ENCODE measurements around the gene ATP2B2.
A peak's percentile ranks its signal among the peaks of the same experiment; 100 is the strongest.

Gene ATP2B2

DNA sequence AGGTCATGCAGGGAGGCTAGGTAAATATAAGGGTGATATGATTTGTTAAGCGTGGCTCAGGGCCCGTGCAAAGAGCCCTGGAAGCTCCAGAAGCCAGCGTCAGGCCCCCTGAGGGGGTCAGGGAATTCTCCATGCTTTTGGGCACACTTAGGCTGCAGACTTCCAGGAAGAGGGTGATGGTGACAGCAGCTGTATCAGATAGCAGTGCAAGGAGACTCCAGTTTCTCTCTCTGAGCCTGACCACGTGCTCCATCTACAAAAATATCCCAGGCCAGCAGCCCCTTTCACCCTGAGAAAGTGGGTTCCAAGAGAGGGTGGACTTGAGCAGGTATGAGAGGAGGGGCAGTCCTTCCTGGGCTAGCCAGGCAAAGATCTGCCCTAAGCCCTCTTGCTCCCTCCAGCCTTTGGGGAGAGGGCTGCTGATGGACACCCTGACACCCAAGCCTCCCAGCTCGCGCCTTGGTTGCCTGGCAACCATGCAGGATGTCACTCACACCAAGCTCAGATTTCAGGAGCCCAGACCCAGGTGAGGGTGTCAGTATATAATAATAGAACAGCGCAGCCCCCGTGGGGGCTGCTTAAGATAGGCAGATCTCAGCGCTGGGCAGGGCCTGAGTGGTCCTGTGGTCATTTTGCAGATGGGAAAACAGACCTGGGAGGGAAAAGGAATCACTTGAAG, 35.8 kb downstream of the ATP2B2 start:
- no peak for DNase-seq

DNA sequence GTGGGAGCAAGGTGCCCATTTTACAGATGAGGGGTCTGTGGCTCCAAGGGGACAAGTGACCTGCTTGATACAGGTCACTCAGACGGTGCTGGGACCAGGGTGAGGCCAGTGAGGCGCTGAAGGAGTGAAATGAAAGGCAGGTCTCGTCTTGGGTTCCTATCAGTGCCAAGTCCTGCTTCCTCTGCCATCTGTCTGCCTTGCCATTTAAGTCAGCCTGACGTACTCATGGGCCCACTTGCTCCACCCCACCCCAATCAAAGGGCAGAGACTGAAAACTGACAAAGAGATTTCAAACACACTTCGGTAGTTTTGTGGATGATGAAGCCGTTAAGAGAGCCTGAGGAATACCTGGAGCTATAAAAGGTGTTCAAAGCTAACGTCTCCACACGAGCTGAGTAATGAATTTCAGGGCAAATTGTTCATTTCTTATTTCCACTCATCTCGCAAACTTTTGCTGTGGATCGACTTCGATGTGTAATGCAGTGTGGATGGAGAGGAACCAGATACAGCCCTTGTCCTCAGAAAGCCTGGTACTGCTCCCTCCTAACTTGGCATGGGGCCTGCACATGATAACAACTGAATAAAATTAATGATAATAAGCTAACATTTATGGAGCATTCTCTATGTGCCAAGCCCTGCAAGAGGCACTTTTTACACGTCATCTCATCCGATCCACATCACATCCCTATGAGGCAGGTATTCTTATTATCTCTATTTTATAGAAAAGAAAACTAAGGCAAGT, 36.6 kb downstream of the ATP2B2 start:
- DNase-seq: no peak

DNA sequence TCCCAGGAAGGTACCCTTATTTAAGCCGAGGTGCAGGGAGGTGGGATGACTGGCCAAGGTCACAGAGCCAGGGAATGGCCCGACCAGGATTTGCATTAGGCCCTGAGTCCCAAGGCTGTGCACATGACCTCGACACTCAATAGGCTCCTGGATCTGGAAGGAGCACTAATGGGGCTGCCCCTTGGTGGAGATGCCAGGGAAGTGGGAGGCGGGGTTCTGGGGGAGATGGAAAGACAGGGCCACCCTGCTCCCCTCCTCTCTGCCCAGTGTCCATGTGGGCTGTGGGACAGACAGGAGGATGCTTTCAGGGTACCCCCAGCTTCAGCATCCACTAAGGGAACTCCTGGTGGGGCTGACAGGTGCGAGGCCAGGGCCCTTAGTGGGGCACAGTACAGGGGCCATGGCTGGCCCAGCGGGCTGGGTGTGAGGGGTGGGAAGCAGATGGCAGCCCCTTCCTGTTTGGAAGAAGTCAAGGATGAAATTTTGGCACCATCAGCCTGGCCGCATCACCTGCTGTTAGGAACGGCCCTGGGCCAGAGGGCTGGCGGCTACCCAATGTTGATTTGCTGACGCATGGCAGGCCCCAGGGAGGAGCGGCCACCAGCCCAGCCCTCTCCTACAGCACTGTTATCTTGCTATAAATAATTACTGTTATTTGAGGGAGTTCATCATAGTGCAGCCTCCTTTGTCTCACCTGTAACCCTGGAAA, 37.3 kb downstream of the ATP2B2 start:
- no peak for DNase-seq

DNA sequence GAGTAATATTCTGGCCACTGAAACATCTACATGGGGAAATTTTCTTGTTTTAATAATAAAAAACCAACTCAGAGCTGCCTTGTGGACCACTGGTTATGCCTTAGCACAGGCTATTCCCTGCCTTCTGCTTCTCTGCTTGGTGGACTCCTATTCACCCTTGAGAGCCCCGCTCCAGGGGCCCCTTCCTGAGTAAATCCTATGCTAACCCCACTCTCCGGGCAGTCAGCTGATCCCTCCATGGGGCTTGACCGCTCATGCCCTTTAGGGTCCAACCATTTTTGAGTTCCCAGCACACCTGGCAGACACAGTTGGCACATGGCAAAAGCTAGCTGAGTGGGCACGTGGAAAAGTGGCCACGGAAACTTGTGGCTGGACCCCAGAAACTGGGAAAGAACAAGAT, 38.2 kb downstream of the ATP2B2 start:
- DNase-seq: no peak

DNA sequence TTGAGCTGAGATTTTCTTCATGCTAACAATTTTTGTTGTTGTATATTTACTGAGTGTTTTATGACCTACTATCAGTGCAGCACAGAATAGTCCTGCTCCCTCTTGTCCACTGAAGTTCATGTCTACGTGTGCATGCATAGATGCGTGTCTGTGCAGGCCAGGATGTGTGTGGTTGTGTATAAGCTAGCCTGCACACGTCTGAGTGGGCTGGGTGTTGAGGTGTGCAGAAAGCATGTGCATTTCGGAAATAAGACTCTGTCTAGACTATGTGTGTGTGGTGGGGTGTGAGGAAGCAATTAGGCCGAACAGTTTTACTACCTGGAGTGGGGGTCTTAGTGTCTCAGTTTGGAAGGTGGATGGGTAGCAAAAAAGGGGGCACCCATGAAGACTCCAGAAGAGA, 39.2 kb downstream of the ATP2B2 start:
- no peak for DNase-seq

DNA sequence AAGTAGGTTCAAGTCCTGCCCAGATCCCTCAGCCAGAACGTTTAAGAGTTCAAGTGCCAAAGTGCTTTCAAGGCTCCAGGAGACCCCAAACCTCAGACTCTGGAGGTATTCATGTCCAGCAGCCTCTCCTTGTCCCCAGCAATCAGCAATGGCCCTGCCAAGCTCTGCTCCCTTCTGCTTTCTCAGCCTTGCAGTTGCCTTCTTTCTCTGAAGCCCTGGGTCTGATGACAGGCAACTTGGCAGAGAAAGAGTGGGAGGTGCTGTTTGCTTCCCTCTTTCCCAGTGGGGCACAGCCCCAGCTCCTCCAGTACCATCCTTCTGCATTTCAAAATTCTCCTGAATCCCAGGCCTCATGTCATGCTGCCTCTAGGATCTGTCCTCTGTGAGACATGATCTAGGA, 40.2 kb downstream of the ATP2B2 start:
- no peak for DNase-seq

DNA sequence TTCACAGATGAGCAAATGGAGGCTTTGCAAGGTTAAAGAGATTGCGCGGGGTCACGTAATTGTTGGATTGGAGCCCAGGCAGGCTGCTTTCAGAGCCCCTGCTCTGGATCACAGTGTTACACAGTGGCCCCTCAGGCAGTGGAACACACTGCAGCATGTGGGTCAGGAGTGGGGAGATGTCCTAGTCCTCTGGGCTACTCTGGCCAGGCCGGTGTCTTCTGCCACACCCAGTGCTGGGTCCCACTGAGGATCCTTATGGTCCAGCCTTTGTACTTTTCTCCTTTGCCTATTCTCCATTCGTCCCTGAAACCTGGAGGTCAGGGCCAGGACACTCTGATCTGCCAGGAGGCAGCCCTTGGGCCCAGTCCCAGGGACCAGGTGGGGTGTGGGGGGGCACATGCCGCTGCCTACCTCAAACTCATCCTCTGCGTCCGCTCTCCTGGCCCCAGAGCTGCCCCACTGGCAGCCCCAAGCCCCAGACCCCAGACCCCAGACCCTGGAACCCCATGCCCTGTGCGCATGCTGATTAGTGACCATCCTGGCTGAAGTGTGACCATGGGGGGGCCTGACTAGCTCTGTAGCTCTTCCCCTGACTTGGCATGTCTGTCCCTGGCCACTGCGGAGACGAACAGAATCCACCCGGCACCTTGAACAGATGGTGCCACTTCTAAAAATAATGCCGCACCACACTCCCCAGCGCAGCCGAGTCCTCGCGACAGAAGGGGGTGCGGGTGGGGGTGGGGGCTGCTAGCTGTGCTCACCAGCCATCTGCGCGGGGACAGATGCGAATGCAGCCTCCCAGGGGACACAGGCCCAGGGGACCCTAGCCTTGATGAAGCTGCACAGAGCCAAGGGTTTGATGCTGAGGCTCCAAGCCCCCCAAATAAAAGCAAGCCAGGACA, 41.6 kb downstream of the ATP2B2 start:
- no peak for DNase-seq

DNA sequence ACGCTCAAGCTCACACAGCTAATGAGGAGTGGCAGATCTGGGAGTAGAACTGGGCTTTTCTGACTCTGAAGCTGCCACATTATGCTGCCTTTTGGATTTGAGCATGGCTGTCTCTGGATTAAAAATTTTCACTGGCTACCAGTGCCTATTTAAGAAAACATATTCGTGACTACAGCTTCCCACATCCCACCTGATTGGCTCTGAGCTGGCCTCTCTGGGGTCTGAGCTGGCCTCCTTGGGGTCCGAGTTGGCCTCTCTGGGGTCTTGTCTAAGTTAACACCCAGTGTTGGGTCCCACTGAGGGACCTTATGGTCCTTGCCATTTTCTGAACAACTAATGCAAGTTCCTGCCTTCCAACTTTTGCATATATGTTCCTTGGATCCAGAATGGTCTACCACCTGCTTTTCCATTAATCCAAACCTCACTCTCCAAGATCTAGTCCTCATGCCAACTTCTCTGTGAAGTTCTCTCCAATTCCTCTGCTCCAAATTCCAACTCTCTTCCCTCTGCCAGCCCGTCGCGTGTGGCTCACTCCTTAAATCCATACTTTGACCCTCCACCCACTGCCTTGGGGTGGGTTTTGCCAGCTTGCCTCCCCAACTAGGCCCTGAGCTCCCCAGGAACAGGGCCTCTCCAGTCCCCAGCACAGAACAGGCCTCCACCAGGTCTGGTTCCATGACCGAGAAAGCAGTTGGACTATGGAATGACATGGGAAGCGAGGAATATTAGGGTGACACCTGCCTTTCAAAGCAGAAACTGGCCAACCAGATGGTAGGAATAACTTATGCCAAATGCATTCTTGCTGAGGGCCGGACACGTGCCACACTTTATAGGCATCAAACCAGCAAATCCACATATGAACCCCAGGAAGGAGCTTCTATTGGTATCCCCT, 42.5 kb downstream of the ATP2B2 start:
- DNase-seq: no peak

DNA sequence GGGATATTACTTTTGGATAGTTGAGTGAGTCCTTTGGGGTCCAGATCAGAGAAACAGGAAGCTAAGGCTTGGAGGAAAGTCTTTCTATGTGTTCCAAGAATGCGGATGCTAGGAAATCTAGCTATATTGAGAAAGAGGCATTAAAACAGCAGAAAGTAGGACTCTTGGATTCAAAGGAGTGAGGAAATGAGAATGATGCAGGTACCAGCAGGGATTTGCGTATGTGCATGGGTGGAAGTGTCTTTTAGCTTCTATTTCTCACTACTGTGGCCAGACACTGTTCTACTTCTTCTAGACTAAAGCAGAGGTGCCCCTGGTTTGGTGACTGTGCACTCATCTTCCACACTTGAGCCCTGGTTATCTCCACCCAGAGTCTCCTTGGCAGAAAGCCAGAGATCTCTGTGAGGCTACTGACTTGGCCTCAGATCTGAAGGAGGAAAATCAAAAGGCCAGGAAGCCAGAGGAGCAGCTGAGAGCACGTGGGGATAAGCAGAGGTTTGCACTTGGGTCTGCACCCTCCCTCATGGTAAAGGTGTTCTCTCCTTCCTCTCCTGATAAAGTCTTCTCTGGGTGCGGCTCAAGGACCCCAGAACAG, 44.3 kb downstream of the ATP2B2 start:
- DNase-seq: no peak

DNA sequence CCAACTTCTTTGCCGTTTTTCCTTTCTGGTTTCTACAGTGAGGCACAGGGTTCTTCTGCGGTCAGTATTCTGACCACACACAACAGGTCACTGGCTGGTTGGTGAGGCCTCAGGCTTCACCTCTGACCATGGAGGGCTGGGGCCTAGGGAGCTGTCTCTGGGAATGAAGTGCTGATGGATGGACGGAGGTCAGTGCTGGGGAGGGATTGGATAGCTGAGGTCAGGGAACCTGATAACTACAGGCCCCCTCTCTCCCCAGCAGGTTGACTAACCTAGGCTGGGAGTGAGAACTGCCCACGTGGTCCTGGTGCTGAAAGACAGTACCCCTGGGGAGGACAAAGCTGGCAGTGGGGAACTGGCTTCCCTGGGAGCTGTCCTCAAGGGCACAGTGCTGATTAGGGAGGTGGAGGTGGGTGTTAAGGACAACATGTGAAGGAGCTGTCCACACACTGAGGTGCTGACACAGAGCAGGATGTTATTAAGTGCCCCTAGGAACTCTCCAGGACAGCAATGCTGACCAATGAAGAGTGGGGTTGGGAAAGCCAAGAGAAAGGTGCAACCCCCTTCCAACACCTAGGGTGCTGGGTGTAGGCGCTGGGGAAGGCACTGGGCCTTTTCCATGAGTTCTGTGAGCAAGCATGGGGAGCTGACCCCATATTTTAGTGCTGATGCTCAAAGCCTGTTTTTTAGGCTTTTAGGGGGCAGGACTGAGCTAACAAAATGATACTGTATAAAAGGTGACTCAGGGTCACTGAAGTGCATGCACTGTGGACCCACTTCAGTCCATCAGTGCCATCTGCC, 45.2 kb downstream of the ATP2B2 start:
- peak; percentile 77 for DNase-seq

DNA sequence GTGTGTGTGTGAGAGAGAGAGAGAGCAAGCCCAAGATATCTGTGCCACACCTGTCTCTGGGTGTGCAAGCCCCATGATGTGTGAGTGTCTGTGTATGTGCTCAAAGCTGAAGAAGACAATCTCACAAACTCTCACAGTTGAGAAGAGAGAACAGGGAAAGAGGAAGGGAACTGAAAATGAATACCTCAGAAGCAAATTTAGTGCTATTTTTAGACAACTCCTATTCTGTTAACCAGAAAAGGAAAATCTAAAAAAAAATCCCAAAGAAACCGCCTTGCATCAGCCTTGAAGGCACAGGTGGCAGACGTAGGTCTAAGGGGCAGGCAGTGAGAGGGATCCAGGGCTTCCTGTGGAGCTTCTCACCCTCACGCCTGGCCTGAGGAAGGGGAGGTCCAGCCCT, 47.8 kb downstream of the ATP2B2 start:
- DNase-seq: no peak

DNA sequence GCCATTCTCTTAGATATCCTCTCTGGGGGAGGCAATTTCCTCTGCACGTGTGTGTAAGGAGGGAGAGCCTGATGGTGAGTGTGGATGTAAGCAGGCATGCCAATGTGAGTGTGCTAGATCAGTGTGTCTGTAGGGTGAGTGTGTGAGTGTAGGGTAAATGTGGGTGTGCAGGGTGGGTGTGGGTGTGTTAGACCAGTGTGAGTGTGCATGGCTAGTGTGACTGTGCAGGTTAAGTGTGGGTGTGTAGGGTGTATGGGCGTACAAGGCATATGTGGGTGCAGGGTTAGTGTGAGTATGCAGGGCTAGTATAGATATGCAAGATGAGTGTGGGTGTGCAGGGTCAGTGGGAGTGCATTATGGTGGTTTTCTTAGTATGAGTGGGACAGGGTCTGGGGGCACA, 48.4 kb downstream of the ATP2B2 start:
- DNase-seq: no peak

DNA sequence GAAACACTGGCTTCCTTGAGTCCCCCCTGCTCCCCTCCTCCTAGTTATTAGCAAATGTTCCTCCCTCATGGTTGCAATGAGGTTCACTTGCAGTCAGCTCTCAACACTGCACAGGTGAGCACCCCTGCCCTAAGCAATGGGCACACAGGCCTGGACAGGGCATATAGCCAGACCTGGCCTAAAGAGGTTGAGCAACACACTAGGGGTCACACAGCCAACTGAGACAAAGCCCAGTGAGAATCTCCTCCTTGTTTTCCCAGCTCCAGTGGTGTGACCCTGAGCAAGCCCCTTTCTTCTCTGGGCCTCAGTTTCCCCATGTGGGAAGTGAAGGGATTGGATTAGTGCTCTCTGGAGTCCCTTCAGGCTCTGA, 49.9 kb downstream of the ATP2B2 start:
- no peak for DNase-seq

DNA sequence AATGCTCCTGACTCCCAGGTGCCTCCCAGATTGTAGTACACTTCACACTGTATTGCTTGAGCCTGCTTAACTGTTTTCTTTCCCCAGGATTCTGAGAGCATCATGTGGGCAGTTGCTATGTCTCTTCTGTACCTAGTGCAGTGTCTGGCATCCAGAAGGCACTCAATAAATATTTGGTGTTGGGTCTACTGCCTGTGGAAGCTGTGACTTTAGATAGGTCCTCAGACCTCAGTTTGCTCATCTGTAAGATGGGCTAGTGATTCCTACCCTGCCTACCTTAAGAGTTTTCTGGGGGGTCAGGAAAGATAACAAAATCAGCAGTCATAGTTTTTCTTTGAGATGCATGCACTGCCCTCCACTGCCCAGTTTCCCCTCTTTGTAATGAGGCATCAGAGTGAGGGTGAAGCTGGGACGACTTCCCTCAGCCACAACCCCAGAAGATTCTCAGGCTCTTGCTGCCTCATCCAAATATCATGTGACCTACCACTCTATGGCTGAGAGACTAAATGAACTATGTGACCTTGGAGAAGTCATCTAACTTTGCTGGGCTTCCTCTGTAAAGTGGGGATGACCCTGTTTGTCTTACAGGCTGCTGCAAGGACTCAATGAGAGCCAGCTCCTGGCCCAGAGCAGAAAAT, 50.4 kb downstream of the ATP2B2 start:
- no peak for DNase-seq

DNA sequence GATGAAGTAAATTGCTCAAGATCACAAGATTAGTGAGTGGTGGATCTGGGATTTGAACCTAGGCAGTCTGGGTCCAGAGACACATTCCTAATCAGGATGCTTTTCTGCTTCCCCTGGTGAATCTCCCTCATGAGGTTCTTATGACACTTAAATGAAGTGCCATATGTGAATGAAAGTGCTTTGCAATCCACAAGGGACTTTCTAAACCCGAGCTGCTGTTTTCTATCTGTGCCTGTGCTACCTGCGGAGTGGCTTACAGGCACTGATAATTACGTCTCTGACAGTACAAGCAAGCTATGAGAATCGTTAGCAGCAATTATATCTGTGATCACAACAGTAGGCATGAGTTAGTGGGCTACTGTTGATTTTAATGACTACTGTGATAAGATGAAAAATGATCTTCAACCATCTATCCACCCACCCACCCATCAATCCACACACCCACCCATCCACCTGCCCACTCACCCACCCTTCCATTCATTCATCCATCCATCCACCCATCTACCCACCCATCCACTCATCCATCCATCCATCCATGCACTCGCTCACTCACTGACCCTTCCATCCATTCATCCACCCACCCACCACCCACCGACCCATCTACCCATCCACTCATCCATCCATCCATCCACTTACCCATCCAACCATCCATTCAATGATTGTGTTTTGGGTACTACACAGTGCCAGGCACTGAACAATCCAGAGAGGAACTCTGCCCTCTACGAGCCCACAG, 51.8 kb downstream of the ATP2B2 start:
- no peak for DNase-seq

DNA sequence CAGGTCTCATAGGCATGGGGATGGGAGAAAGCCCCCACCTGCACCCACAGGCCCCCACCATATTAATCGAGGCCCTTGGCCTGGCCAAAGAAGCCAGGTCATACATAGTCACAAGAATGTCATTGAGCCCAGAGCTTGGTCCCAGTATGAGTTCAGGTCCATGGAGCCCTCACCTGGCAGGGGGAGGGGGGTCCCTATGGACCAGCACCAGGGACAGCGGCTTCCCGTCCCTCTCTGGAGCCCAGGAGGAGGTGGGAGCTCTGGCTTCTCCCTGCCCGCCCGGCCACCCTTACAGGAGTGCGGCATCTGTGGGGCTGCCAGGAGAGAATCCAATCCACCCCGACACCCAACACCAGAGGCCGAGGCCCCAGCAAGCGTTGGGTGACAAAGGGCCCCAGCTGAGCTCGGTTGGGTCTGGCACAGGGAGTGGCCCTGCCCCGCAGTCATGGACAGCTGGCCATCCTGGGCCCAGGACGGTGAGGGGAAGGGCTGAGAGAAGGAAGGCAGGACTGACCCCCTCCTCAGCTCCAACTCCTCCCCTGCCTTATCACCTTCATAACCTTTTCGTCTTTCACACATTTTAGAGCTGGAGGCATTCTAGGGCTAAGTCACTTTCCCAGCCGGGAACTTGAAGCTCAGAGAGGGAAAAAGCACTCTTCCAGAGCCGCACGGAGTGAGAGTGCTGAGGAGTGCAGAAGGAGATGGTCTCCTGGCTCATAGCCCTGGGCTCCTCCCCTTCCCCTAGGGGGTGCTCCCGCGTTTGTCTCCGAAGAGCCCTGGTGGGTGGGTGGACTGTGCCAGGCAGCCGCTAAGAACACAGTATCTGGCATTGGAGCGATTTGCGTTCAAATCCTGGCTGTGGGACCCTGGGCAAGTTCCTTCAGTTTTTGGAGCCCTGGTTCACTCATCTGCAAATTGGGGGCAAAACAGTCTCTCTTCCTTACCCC, 54.6 kb downstream of the ATP2B2 start:
- no peak for DNase-seq

DNA sequence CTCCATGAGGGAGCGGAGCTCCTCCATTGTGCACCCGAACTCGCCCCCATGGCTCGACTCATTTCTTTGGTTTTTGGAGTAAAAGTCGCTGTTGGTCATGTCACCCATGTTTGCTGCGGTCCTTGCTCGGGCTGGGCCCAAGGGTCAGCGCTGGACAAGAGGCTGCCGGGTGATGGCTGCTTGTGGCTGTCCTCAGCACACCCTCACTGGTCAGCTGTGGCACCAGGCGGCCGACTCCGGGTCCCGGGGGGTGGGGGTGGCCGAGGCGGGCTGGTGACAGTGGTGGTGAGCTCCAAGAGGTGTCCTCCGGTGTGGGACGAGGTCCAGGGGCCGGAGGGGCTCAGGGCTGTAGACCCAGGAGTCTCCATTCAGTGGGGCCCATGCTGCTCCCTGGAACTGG, 56.0 kb downstream of the ATP2B2 start:
- no peak for DNase-seq

DNA sequence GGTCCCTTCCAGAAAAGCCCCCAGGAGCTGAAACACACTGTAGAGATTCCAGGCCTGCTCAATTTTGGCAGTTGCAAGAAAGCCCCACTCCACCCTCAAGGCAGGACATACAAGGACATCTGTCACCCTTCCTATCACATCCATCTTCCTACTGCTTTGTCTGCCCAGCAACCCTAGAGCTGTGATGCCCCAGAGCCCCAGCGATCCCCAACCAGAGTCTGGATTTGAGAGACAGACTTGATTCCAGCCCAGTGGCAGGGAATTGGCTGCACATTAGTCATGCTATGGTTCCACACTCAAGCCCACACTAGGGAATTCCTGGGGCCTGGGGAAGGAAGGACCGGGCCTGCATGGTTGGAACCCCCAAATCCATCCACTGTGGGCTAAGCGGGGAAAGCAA, 56.8 kb downstream of the ATP2B2 start:
- DNase-seq: no peak

All from fibroblast of skin of abdomen (primary cell).